Peyer's patch (tissue), 4 donors: Measurements from ENCODE around the gene CCDC15. TPM values are rescaled to one million over a fixed set of nuclear protein-coding genes. Genes with fewer than 3 reads are reported as not detected.

Source experiments
- DNase-seq, 3 donors: peaks; one replicate each; pipeline ENCODE4 v3.0.0-alpha.2; 2017 to 2019
- H3K27ac ChIP-seq, 4 donors: fragments of 200-600 bp; sonication (generic); one replicate each; pipeline ENCODE4 v1.5.1; 2016 to 2019
- H3K27me3 ChIP-seq, 2 donors: fragments of 200-600 bp; sonication (generic); one replicate each; pipeline ENCODE4 v1.5.1; 2019
- H3K36me3 ChIP-seq, 3 donors: fragments of 200-600 bp; sonication (generic); one replicate each; pipeline ENCODE4 v1.5.1; 2016 to 2019
- H3K4me1 ChIP-seq, 4 donors: fragments of 200-600 bp; sonication (generic); one replicate each; pipeline ENCODE4 v1.5.1; 2016 to 2019
- H3K4me3 ChIP-seq, 4 donors: fragments of 200-600 bp; sonication (generic); 1 replicate in 3 of 4; 2 replicates in 1 of 4; pipeline ENCODE4 v1.5.1; 2016 to 2019; ENCODE audit warnings: mild to moderate bottlenecking in 1 of 4
- H3K9me3 ChIP-seq, 4 donors: fragments of 200-600 bp; sonication (generic); one replicate each; pipeline ENCODE4 v1.5.1; 2016 to 2019; ENCODE audit warnings: mild to moderate bottlenecking in 1 of 4
- CTCF ChIP-seq, 6 experiments: fragments of 450-650 bp in 4 of 6; fragments of 200-600 bp in 2 of 6; sonication (generic) in 1 of 6; IDR thresholded peaks; one replicate each; pipeline ENCODE4 v1.5.1; 2017 to 2019; ENCODE audit warnings: antibody characterized with exemption in 6 of 6, mild to moderate bottlenecking in 3 of 6, moderate library complexity in 1 of 6
- POLR2A ChIP-seq, 2 donors: fragments of 450-650 bp; IDR thresholded peaks; one replicate each; pipeline ENCODE4 v1.5.1; 2017; ENCODE audit warnings: antibody characterized with exemption in 2 of 2, mild to moderate bottlenecking in 2 of 2, moderate library complexity in 2 of 2
- total RNA-seq, 4 donors: library from RNA; depleted of rRNA; stranded (reverse); fragments of >200 nt; gene quantifications; one replicate each; pipeline ENCODE4 v1.1.0, GENCODE V29; 2016

The CCDC15 gene
- total RNA-seq, 4 donors from 2014 or later: 0.35 to 7.4 (median 1.8) TPM

- Histone ChIP-seq H3K27me3 (no peaks in the 10 kb centered on the region), H3K4me3 (peak overlapping the region; percentile 60 to 71 (median 67)), H3K27ac (peak overlapping the region in 1 of 4 donors; percentile 74), H3K9me3 (no peaks in the 10 kb centered on the region), H3K36me3 (no peaks in the 10 kb centered on the region), H3K4me1 (peaks cover 0 to 8% (median 5%) of the 10 kb centered on the region in 4 donors)
- TF ChIP-seq POLR2A (IDR thresholded peaks at IDR 0.05) (no peak), CTCF (IDR thresholded peaks at IDR 0.05) (no peak)
- no peak for DNase-seq
Observed at GRCh38 chr11:125064070-125064469, 110.1 kb downstream of the CCDC15 start.

- TF ChIP-seq POLR2A (IDR thresholded peaks at IDR 0.05) (no peak), CTCF (IDR thresholded peaks at IDR 0.05) (no peak)
- Histone ChIP-seq H3K9me3 (no peaks in the 10 kb centered on the region), H3K27me3 (no peaks in the 10 kb centered on the region), H3K36me3 (no peaks in the 10 kb centered on the region), H3K27ac (no peak overlapping the region), H3K4me1 (peaks cover 0 to 24% (median 20%) of the 10 kb centered on the region in 4 donors), H3K4me3 (no peak overlapping the region)
- no peak for DNase-seq
Observed at GRCh38 chr11:125068368-125068767, 114.4 kb downstream of the CCDC15 start.

- TF ChIP-seq CTCF (IDR thresholded peaks at IDR 0.05) (no peak), POLR2A (IDR thresholded peaks at IDR 0.05) (no peak)
- peak overlapping the region in 1 of 4 donors; percentile 1 for H3K27ac ChIP-seq
- H3K4me3 ChIP-seq: no peak overlapping the region
- no peaks in the 10 kb centered on the region for H3K36me3 ChIP-seq
- no peaks in the 10 kb centered on the region for H3K27me3 ChIP-seq
- DNase-seq: no peak
- H3K4me1 ChIP-seq: peaks cover 0 to 25% (median 16%) of the 10 kb centered on the region in 4 donors
- H3K9me3 ChIP-seq: no peaks in the 10 kb centered on the region
Observed at GRCh38 chr11:125069008-125069407, 115.0 kb downstream of the CCDC15 start.

GRCh38 chr11:125069796-125070195 lies 115.8 kb downstream of the CCDC15 start:
- peaks cover 0 to 25% (median 16%) of the 10 kb centered on the region in 4 donors for H3K4me1 ChIP-seq
- no peak for TF ChIP-seq CTCF (IDR thresholded peaks at IDR 0.05)
- TF ChIP-seq POLR2A (IDR thresholded peaks at IDR 0.05): no peak
- H3K27me3 ChIP-seq: no peaks in the 10 kb centered on the region
- peak overlapping the region; percentile 15 to 76 (median 46) for H3K27ac ChIP-seq
- no peaks in the 10 kb centered on the region for H3K36me3 ChIP-seq
- DNase-seq: no peak
- H3K4me3 ChIP-seq: no peak overlapping the region
- no peaks in the 10 kb centered on the region for H3K9me3 ChIP-seq

GRCh38 chr11:125070699-125071254 lies 116.8 kb downstream of the CCDC15 start:
- Histone ChIP-seq H3K36me3 (no peaks in the 10 kb centered on the region), H3K4me3 (no peak overlapping the region), H3K4me1 (peaks cover 0 to 25% (median 16%) of the 10 kb centered on the region in 4 donors), H3K9me3 (no peaks in the 10 kb centered on the region), H3K27me3 (no peaks in the 10 kb centered on the region), H3K27ac (peak overlapping the region; percentile 48 to 76 (median 58))
- DNase-seq: peak; percentile 58 to 88 (median 85)
- TF ChIP-seq POLR2A (IDR thresholded peaks at IDR 0.05): no peak
- no peak for TF ChIP-seq CTCF (IDR thresholded peaks at IDR 0.05)
